SU-DHL-6 (cell line): ENCODE measurements around the gene NPAS3.

Experiments
- H2AFZ ChIP-seq: fragments of 200-600 bp; sonication (generic); 2 replicates; pipeline ENCODE4 v1.6.1; 2014; ENCODE audit warnings: low read depth, mild to moderate bottlenecking, moderate library complexity, mixed read lengths, antibody characterized with exemption, low read length; ENCODE audit not compliant: severe bottlenecking
- H3F3A ChIP-seq: fragments of 200-600 bp; shearing (Covaris generic); 2 replicates; pipeline ENCODE4 v1.6.0; 2016; ENCODE audit warnings: antibody characterized with exemption, mild to moderate bottlenecking; ENCODE audit not compliant: insufficient read depth
- H3K27ac ChIP-seq: fragments of 200-600 bp; sonication (generic); 2 replicates; pipeline ENCODE4 v1.5.1; 2016; ENCODE audit warnings: low read depth, mild to moderate bottlenecking, low read length, moderate library complexity, mixed read lengths
- H3K27me3 ChIP-seq: fragments of 200-600 bp; sonication (generic), shearing (Covaris generic); 2 replicates; pipeline ENCODE4 v1.6.0; 2014; ENCODE audit warnings: mild to moderate bottlenecking, low read length
- H3K36me3 ChIP-seq: fragments of 200-600 bp; sonication (generic); 2 replicates; pipeline ENCODE4 v1.6.1; 2014; ENCODE audit warnings: mild to moderate bottlenecking, low read length, mixed read lengths
- H3K4me2 ChIP-seq: fragments of 300-600, 200-600 bp; shearing (Covaris generic), sonication (generic); 2 replicates; pipeline ENCODE4 v1.6.0; 2014; ENCODE audit warnings: low read length, low read depth, mild to moderate bottlenecking; ENCODE audit not compliant: poor library complexity, severe bottlenecking
- H3K4me3 ChIP-seq: fragments of 200-600 bp; sonication (generic); 2 replicates; pipeline ENCODE4 v1.5.1; 2014; ENCODE audit warnings: antibody characterized with exemption, low read length, mild to moderate bottlenecking, mixed read lengths; ENCODE audit not compliant: insufficient read depth, poor library complexity, severe bottlenecking
- H3K79me2 ChIP-seq: fragments of 200-600 bp; sonication (generic); 2 replicates; pipeline ENCODE4 v1.6.1; 2014; ENCODE audit warnings: mild to moderate bottlenecking, low read length, moderate library complexity; ENCODE audit not compliant: insufficient read depth
- H3K9ac ChIP-seq: fragments of 200-600 bp; sonication (generic); 2 replicates; pipeline ENCODE4 v1.7.0; 2014; ENCODE audit warnings: mild to moderate bottlenecking, low read length
- H3K9me2 ChIP-seq: fragments of 200-600 bp; sonication (generic); replicated peaks from 2 replicates; pipeline ENCODE4 v1.6.1; 2014; ENCODE audit warnings: low read length; ENCODE audit not compliant: insufficient read depth
- H3K9me3 ChIP-seq: fragments of 200-600 bp; sonication (generic); 2 replicates; pipeline ENCODE4 v1.6.1; 2014; ENCODE audit warnings: low read length, mixed read lengths; ENCODE audit not compliant: insufficient read depth
- H4K20me1 ChIP-seq: fragments of 200-600 bp; sonication (generic); 2 replicates; pipeline ENCODE4 v1.6.1; 2014; ENCODE audit warnings: low read depth, mild to moderate bottlenecking, antibody characterized with exemption, low read length, moderate library complexity, mixed read lengths
- CTCF ChIP-seq: fragments of 200-600 bp; sonication (generic); IDR thresholded peaks from one replicate; pipeline ENCODE4 v1.5.1; 2017; ENCODE audit warnings: antibody characterized with exemption, mild to moderate bottlenecking, low read length, moderate library complexity; ENCODE audit not compliant: insufficient read depth, poor library complexity, severe bottlenecking
- EZH2phosphoT487 ChIP-seq: fragments of 200-600 bp; sonication (generic), shearing (Covaris generic); conservative IDR thresholded peaks from 2 replicates; pipeline ENCODE4 v1.6.1; 2018; ENCODE audit warnings: mild to moderate bottlenecking, antibody characterized with exemption, low read length, moderate library complexity, mixed read lengths

Gene NPAS3

GRCh38 chr14:33441633-33442032 is 503.0 kb downstream of the NPAS3 start:
- Histone ChIP-seq H3K27ac (no peak overlapping the region), H3K27me3 (no peaks in the 10 kb centered on the region), H3K9ac (no peak overlapping the region)

GRCh38 chr14:33444136-33444535 is 505.5 kb downstream of the NPAS3 start:
- Histone ChIP-seq H3K4me3 (no peak overlapping the region), H3K36me3 (no peaks in the 10 kb centered on the region), H3K4me2 (no peak overlapping the region), H3K27me3 (no peaks in the 10 kb centered on the region), H3F3A (no peaks in the 10 kb centered on the region), H3K9me3 (peaks cover 10% of the 10 kb centered on the region; the same call in 1 of the 2 replicates), H4K20me1 (no peaks in the 10 kb centered on the region), H3K79me2 (no peaks in the 10 kb centered on the region), H2AFZ (no peak overlapping the region), H3K27ac (no peak overlapping the region), H3K9ac (no peak overlapping the region), H3K9me2 (no peaks in the 10 kb centered on the region)
- TF ChIP-seq EZH2phosphoT487, result no peak
- no peak for TF ChIP-seq CTCF

More at GRCh38 chr14:33441633-33442032, 503.0 kb downstream of the NPAS3 start:
- TF ChIP-seq EZH2phosphoT487 (no peak), CTCF (no peak)
- Histone ChIP-seq H3K36me3 (no peaks in the 10 kb centered on the region), H2AFZ (no peak overlapping the region), H3K9me3 (peaks cover 10% of the 10 kb centered on the region; the same call in 1 of the 2 replicates), H3K4me3 (no peak overlapping the region), H3K9me2 (no peaks in the 10 kb centered on the region), H3K79me2 (no peaks in the 10 kb centered on the region), H3K4me2 (no peak overlapping the region), H4K20me1 (no peaks in the 10 kb centered on the region), H3F3A (no peaks in the 10 kb centered on the region)

GRCh38 chr14:33449268-33449667 is 510.6 kb downstream of the NPAS3 start:
- H4K20me1 ChIP-seq, result no peaks in the 10 kb centered on the region
- no peaks in the 10 kb centered on the region for H3K9me2 ChIP-seq
- H3K9me3 ChIP-seq, result no peaks in the 10 kb centered on the region
- no peak overlapping the region for H3K4me3 ChIP-seq
- TF ChIP-seq EZH2phosphoT487 (no peak), CTCF (no peak)
- H3K9ac ChIP-seq, result no peak overlapping the region
- no peak overlapping the region for H2AFZ ChIP-seq
- no peaks in the 10 kb centered on the region for H3K27me3 ChIP-seq
- no peaks in the 10 kb centered on the region for H3F3A ChIP-seq
- no peaks in the 10 kb centered on the region for H3K79me2 ChIP-seq
- H3K36me3 ChIP-seq, result no peaks in the 10 kb centered on the region
- no peak overlapping the region for H3K27ac ChIP-seq
- H3K4me2 ChIP-seq, result no peak overlapping the region
